Cardiac fibroblast (primary cell): ENCODE data around the gene NYAP1.
A peak's percentile ranks its signal among the peaks of the same experiment; 100 is the strongest.
"Not testable (repeated sequence)": the region's sequence is repeated elsewhere in the genome, so short reads cannot be mapped to it uniquely, and the experiment has no call there.

ENCODE experiments used
- DNase-seq, 2 donors: peaks; one replicate each; pipeline versions ENCODE4 v3.0.0 to v3.0.0-alpha.2; 2010; ENCODE audit warnings: low read depth in 2 of 2
- H3K4me3 ChIP-seq, 2 donors: replicated peaks in 1 of 2; 1 replicate in 1 of 2; 2 replicates in 1 of 2; pipeline ENCODE4 v1.5.1; 2011; ENCODE audit warnings: low read depth in 2 of 2, low read length in 2 of 2, mild to moderate bottlenecking in 2 of 2, moderate library complexity in 1 of 2
- CTCF ChIP-seq: IDR thresholded peaks from one replicate; pipeline ENCODE4 v1.5.1; 2011; ENCODE audit warnings: low read depth, mild to moderate bottlenecking, low read length, inconsistent platforms

NYAP1 gene

GRCh38 chr7:100441641-100442535 is 41.8 kb upstream of the NYAP1 start:
- no peak for DNase-seq
- TF ChIP-seq CTCF, result no peak
- no peak overlapping the region for H3K4me3 ChIP-seq

GRCh38 chr7:100443096-100443840 is 40.5 kb upstream of the NYAP1 start:
- no peak for TF ChIP-seq CTCF
- no peak overlapping the region for H3K4me3 ChIP-seq
- DNase-seq, result no peak

GRCh38 chr7:100444311-100445278 is 39.1 kb upstream of the NYAP1 start:
- TF ChIP-seq CTCF, result no peak
- H3K4me3 ChIP-seq, result no peak overlapping the region
- peak; percentile 90 to 92 for DNase-seq

- DNase-seq, result peak; percentile 70
- TF ChIP-seq CTCF, result no peak
- no peak overlapping the region for H3K4me3 ChIP-seq
Observed at GRCh38 chr7:100446040-100446439, 37.7 kb upstream of the NYAP1 start.

- not testable (repeated sequence) for H3K4me3 ChIP-seq, DNase-seq
Observed at GRCh38 chr7:100447363-100447762, 36.4 kb upstream of the NYAP1 start.

- DNase-seq, result no peak
- TF ChIP-seq CTCF, result no peak
Observed at GRCh38 chr7:100449190-100449795, 34.4 kb upstream of the NYAP1 start.

More at GRCh38 chr7:100449190-100449795, 34.4 kb upstream of the NYAP1 start:
- no peak overlapping the region for H3K4me3 ChIP-seq
